Calu3 (cell line): ENCODE data around the gene TFDP2. TPM values are rescaled to one million over a fixed set of nuclear protein-coding genes. Genes with fewer than 3 reads are reported as not detected.
"Not testable (repeated sequence)": the region's sequence is repeated elsewhere in the genome, so short reads cannot be mapped to it uniquely, and the experiment has no call there.

Source experiments
- BruUV-seq: library from RNA; stranded (reverse); fragments of 400-500 nt; replicated peaks from 2 replicates; lab custom pipeline; 2021; lab: Mats Ljungman, UMichigan
- CTCF ChIA-PET: fragments of 300-600 bp; sonication (Branson Sonifier 250); formaldehyde crosslinking; loops from one replicate; lab custom pipeline; 2022; ENCODE audit warnings: antibody characterized with exemption; lab: Charles Lee
- DNase-seq: peaks from one replicate; pipeline ENCODE4 v3.0.0; 2022
- H3K27ac Mint-ChIP-seq: one replicate; pipeline ENCODE4 v1.8.0; 2022; ENCODE audit warnings: mixed read lengths; ENCODE audit not compliant: unreplicated experiment
- H3K27me3 Mint-ChIP-seq: one replicate; pipeline ENCODE4 v1.8.0; 2022; ENCODE audit warnings: mixed read lengths; ENCODE audit not compliant: unreplicated experiment
- H3K36me3 Mint-ChIP-seq: one replicate; pipeline ENCODE4 v1.8.0; 2022; ENCODE audit warnings: mild to moderate bottlenecking, moderate library complexity, mixed read lengths; ENCODE audit not compliant: insufficient read depth, unreplicated experiment
- H3K4me1 Mint-ChIP-seq: one replicate; pipeline ENCODE4 v1.8.0; 2022; ENCODE audit warnings: mild to moderate bottlenecking, low read depth, mixed read lengths; ENCODE audit not compliant: unreplicated experiment
- H3K4me3 Mint-ChIP-seq: one replicate; pipeline ENCODE4 v1.8.0; 2022; ENCODE audit warnings: mild to moderate bottlenecking, low read depth, moderate library complexity, mixed read lengths; ENCODE audit not compliant: unreplicated experiment
- H3K9me3 Mint-ChIP-seq: one replicate; pipeline ENCODE4 v1.8.0; 2022; ENCODE audit warnings: low read depth, mixed read lengths; ENCODE audit not compliant: unreplicated experiment
- intact Hi-C: fragments of 100-400 bp; cut with micrococcal nuclease; formaldehyde crosslinking; loops from one replicate; pipeline ENCODE4 v1.10.0; 2022; ENCODE audit not compliant: unreplicated experiment
- total RNA-seq: library from RNA; stranded (reverse); gene quantifications from 2 replicates; pipeline ENCODE4 v1.2.3, GENCODE V29; 2022
- TF ChIP-seq, protein P1 (sequence below): fragments of 200-600 bp; IDR thresholded peaks from one replicate; pipeline ENCODE4 v1.8.0; 2022; ENCODE audit warnings: antibody characterized with exemption; ENCODE audit not compliant: unreplicated experiment

Gene TFDP2
- total RNA-seq, 1 experiment from 2014 or later = 54.8 TPM

DNA sequence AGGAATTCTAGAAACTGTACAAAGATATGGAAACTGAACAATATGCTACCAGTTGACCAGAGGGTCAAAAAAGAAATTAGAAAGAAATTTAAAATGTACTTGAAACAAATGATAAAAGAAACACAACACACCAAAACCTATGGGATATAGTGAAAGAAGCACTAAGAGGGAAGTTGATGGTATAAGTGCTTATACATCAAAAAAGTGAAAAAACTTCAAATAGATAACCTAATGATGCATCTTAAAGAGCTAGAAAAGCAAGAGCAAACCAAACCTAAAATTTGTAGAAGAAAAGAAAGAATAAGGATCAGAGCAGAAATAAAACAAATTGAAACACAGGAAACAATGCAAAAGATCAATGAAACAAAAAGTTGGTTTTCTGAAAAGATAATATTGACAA, 68.2 kb downstream of the TFDP2 start:
- Mint-ChIP-seq H3K36me3 (no peaks in the 10 kb centered on the region), H3K4me1 (peaks cover 6% of the 10 kb centered on the region), H3K4me3 (no peak overlapping the region), H3K9me3 (no peaks in the 10 kb centered on the region), H3K27ac (no peak overlapping the region), H3K27me3 (no peaks in the 10 kb centered on the region)
- intact Hi-C loops = no loop called here
- DNase-seq = no peak
- TF ChIP-seq, protein P1, sequence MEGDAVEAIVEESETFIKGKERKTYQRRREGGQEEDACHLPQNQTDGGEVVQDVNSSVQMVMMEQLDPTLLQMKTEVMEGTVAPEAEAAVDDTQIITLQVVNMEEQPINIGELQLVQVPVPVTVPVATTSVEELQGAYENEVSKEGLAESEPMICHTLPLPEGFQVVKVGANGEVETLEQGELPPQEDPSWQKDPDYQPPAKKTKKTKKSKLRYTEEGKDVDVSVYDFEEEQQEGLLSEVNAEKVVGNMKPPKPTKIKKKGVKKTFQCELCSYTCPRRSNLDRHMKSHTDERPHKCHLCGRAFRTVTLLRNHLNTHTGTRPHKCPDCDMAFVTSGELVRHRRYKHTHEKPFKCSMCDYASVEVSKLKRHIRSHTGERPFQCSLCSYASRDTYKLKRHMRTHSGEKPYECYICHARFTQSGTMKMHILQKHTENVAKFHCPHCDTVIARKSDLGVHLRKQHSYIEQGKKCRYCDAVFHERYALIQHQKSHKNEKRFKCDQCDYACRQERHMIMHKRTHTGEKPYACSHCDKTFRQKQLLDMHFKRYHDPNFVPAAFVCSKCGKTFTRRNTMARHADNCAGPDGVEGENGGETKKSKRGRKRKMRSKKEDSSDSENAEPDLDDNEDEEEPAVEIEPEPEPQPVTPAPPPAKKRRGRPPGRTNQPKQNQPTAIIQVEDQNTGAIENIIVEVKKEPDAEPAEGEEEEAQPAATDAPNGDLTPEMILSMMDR = no peak
- CTCF ChIA-PET = no interaction called here
- BruUV-seq = no TSS peak

DNA sequence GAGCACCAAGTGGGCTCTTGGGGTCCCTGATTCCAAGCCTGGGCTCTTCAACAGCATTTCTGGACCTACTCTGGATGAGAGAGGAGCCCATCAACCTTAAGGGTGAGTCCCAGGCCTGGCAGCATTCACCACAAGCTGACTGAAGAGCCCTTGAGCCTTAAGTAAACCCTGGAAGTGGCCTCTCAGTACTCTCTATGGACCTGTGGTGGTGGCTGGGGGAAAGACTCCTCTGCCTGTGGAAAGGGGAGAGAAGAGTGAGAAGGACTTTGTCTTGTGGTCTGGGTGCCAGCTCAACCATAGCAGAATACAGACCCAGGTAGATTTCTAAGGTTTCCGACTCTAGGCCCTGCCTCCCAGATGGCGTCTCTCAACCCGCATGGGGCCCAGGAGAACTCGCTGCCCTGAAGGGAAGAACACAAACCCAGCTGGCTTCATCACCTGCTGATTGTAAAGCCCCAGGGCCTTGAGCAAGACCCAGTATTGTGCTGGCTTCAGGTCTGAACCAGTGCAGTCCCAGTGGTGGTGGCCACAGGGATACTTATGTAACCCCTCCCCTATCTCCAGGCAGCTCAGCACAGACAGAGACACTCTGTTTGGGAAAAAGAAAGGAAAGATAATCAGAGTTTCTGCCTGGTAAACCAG, 71.4 kb downstream of the TFDP2 start:
- TF ChIP-seq, protein P1 = no peak
- intact Hi-C loops = no loop called here

DNA sequence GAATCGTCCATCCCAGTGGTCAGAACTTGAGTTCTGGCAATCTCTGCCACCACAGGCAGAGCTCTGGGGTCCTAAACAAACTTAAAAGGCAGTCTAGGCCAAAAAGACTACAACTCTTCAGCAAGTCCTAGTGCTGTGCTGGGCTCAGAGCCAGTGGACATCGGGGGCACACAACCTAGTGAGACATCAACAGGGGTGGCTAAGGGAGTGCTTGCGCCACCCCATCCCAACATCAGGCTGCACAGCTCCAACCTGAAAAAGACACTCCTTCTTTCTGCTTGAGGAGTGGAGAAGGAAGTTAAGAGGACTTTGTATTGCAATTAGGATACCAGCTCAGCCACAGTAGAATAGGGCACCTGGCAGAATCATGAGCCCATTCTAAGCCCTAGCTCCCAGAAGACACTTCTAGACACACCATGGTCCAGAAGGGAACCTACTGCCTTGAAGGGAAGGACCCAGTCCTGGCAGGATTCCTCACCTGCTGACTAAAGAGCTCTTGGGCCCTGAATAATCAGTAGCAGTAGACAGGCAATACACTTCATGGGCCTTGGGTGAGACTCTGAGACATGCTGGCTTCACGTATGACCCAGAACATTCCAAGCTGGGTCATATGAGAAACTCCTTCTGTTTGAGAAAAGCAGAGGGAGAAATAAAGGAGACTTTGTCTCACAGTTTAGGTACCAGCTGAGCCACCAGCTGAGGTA, 72.0 kb downstream of the TFDP2 start:
- no peak overlapping the region for H3K27ac Mint-ChIP-seq
- CTCF ChIA-PET = no interaction called here

More for the DNA sequence above, 71.4 kb downstream of the TFDP2 start:
- H3K4me1 Mint-ChIP-seq = no peaks in the 10 kb centered on the region
- H3K27me3 Mint-ChIP-seq = no peaks in the 10 kb centered on the region
- no peak overlapping the region for H3K27ac Mint-ChIP-seq
- H3K4me3 Mint-ChIP-seq = no peak overlapping the region
- H3K9me3 Mint-ChIP-seq = no peaks in the 10 kb centered on the region
- no TSS peak for BruUV-seq
- H3K36me3 Mint-ChIP-seq = no peaks in the 10 kb centered on the region
- DNase-seq = no peak
- CTCF ChIA-PET = no interaction called here

DNA sequence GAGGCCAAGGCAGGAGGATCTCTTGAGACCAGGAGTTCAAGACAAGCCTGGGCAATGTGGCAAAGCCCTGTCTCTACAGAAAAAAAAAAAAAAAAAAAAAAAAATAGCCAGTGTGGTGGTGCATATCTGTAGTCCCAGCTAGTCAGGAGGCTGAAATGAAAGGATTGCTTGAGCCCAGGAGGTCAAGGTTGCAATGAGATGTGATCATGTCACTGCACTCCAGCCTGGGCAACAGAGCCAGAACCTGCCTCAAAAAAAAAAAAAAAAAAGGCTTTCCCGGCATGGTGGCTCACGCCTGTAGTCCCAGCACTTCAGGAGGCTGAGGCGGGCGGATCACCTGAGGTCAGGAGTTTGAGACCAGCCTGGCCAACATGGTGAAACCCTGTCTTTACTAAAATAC, 73.7 kb downstream of the TFDP2 start:
- H3K27ac Mint-ChIP-seq, H3K4me1 Mint-ChIP-seq, H3K9me3 Mint-ChIP-seq, BruUV-seq, DNase-seq, H3K27me3 Mint-ChIP-seq, H3K4me3 Mint-ChIP-seq, intact Hi-C loops, H3K36me3 Mint-ChIP-seq: not testable (repeated sequence)
- CTCF ChIA-PET = interaction anchor here (0.7 kb wide), 1 partner anchor 330 kb away, joined by 3 read pairs; no protein-coding TSS in a partner anchor

More for the DNA sequence above, 72.0 kb downstream of the TFDP2 start:
- H3K9me3 Mint-ChIP-seq = no peaks in the 10 kb centered on the region
- BruUV-seq = no TSS peak
- TF ChIP-seq, protein P1 = no peak
- DNase-seq = no peak
- no peak overlapping the region for H3K4me3 Mint-ChIP-seq
- intact Hi-C loops = no loop called here
- H3K27me3 Mint-ChIP-seq = no peaks in the 10 kb centered on the region
- no peaks in the 10 kb centered on the region for H3K36me3 Mint-ChIP-seq
- H3K4me1 Mint-ChIP-seq = no peaks in the 10 kb centered on the region
